GM12865 (cell line): ENCODE data around the gene SSX2B.
"Not testable (repeated sequence)": the region's sequence is repeated elsewhere in the genome, so short reads cannot be mapped to it uniquely, and the experiment has no call there.

ENCODE experiments used
- DNase-seq: peaks from one replicate; pipeline ENCODE4 v3.0.0; 2010; ENCODE audit warnings: low read depth
- H3K4me3 ChIP-seq: 2 replicates; pipeline ENCODE4 v1.5.1; 2011; ENCODE audit warnings: mild to moderate bottlenecking, low read depth, low read length, control low read depth

The SSX2B gene

GRCh38 chrX:52750952-52751351 lies at the start of gene SSX2B:
Gene SSX2B, plus strand, starts transcription at chrX:52751252. Its CDS starts 1,429 bp downstream, at chrX:52752681.
- not testable (repeated sequence) for H3K4me3 ChIP-seq, DNase-seq

GRCh38 chrX:52707078-52707477 lies 44.0 kb upstream of the SSX2B start, which contains the start of gene SSX2:
Gene SSX2, minus strand, starts transcription at chrX:52707178. Its CDS starts 1,429 bp downstream, at chrX:52705749.
- not testable (repeated sequence) for DNase-seq, H3K4me3 ChIP-seq

- not testable (repeated sequence) for DNase-seq, H3K4me3 ChIP-seq
Measured at GRCh38 chrX:52765983-52766382, 14.9 kb downstream of the SSX2B start.

GRCh38 chrX:52773504-52773903 lies 22.5 kb downstream of the SSX2B start:
- not testable (repeated sequence) for H3K4me3 ChIP-seq

GRCh38 chrX:52797327-52797726 lies 46.3 kb downstream of the SSX2B start, which contains the start of gene SPANXN5:
Gene SPANXN5, minus strand, starts transcription at chrX:52797427. Its CDS starts 79 bp downstream, at chrX:52797348.
- H3K4me3 ChIP-seq, DNase-seq: not testable (repeated sequence)

More at GRCh38 chrX:52773504-52773903, 22.5 kb downstream of the SSX2B start:
- DNase-seq, result not testable (repeated sequence)

- H3K4me3 ChIP-seq, DNase-seq: not testable (repeated sequence)
Measured at GRCh38 chrX:52804876-52805275, 53.8 kb downstream of the SSX2B start.
